Mucosa of gallbladder (tissue), 1 donor: Measurements from ENCODE around the gene SERPINE3. TPM values are rescaled to one million over a fixed set of nuclear protein-coding genes. Genes with fewer than 3 reads are reported as not detected.

Experiments
- DNase-seq: peaks from one replicate; pipeline ENCODE4 v3.0.0-alpha.2; 2020; ENCODE audit warnings: low spot score
- total RNA-seq: library from RNA; stranded (reverse); gene quantifications from one replicate; pipeline ENCODE4 v1.2.1, GENCODE V29; 2021
- donor health status: DM: no; HTN: no; CAD: no.

The SERPINE3 gene
- total RNA-seq, 1 donor from 2014 or later = not detected

DNA sequence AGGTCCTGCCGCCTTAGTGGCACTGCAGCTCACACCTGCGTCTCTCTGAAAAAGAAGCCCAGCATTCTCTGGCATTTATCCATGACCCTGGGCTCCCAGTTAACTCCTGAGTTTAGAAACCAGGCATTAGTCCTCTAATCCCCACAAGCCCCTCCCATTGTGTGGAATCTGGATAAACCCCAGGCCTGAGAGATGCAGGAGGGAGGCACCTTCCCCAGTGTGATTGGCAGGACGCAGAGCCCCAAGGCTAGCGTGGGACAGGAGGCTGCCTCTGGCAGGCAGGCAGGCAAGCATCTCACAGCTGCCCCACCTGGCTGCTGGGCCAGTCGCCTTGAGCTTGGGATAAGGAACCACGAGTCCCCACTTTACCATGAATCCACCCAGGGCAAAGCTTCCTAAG is 11.0 kb upstream of the SERPINE3 start:
- no peak for DNase-seq

- DNase-seq = no peak
These were observed 9.9 kb upstream of the SERPINE3 start for GRCh38 chr13:51329606-51330005.

DNA sequence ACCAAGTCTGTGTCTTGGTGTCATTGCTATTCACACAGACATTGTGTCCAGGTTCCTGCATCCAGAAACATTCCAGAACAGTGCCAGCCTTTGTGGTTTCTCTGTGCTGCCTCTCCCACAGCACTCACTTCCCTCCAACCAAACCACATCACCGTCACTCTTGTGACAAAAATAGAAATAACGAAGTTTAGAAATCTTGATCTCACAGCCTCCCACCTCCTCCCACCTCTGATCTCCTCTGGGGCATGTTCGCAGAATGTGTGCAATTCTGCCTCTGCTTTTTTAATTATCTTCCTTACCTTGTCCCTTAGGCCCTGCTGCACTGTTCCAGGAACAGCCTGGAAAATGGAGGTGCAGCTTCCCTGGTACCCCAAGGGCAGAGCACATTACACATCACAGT is 8.7 kb upstream of the SERPINE3 start:
- DNase-seq = no peak

DNA sequence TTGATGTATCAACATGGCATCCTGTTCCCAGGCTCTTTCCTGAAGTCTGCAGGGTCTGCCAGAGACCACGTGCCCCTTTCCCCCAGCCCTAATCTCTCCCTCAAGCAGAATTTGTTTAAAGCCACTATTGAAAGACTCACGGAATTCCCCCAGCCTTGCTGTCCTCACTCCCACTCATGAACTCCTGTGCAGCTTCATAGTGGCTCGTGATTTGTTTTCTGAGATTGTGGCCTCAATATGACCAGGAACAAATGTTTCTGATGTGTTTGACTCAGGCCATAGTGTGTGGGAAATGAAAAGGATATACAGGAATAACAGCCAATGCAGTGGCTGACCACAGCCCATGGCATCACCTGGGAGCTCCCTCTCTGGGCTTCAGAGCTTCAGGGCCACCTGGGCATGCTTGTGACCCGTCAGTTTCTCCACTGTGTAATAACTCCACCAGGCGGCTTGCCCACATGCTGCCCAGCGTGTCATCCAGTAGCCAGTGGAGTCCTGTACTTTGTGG is 8.1 kb upstream of the SERPINE3 start:
- DNase-seq = no peak

GRCh38 chr13:51332566-51333361 is 6.7 kb upstream of the SERPINE3 start:
- DNase-seq = no peak

GRCh38 chr13:51333421-51333820 is 6.1 kb upstream of the SERPINE3 start:
- DNase-seq = no peak

- DNase-seq = no peak
These were observed 5.7 kb upstream of the SERPINE3 start for GRCh38 chr13:51333826-51334225.

GRCh38 chr13:51336746-51337145 is 2.7 kb upstream of the SERPINE3 start:
- no peak for DNase-seq

DNA sequence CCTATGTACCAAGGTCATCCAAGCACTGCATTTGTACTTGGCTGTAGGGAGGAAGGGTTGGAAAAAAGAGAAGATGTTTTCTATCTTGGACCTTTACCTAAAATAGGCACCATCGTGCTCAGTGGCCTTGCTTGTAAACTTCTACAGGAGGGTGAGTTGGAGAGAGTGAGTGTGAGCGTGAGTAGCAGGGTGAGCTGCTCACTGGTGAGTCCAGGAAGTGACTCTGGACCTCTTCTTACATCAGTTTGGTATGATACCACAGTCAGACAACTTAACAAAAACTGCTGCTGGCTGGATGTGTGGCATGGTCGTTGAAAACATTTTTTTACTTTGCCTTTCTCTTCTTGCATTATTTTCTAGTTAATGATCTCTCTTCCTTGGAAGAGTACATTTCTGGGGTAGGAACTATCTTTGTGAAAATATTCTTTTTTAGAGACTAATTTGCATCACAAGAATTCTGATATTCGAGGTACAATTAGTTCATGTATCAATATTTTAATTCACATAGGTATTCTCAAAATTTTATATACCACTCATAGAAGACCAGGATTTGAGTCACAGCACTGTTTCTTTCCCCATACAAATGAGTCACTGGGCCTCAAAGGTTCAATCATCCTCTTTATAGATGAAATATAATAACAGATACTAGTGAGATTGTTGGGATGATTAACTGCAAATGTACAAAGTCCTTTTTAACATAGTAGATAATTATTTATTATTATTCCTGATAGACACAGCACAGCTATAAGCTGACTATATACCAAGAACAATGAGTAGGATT is 651 bp downstream of the SERPINE3 start:
- no peak for DNase-seq

DNA sequence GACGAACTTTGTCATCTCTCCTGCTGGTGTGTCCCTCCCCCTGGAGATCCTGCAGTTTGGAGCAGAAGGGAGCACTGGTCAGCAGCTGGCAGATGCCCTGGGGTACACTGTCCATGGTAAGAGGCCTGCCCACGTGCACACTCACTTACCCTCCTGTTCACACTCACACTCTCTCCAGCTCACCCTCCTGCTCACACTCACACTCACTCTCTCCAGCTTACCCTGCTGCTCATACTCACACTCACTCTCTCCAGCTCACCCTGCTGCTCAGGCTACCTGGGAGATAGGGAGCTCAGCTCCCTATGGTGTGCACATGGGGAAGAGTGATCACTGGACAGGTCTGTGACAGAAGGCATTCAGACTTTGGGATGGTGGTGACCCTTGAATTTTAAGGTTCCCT is 1.7 kb downstream of the SERPINE3 start:
- no peak for DNase-seq

GRCh38 chr13:51341791-51342190 is 2.3 kb downstream of the SERPINE3 start:
- DNase-seq = no peak

GRCh38 chr13:51342706-51343105 is 3.2 kb downstream of the SERPINE3 start:
- DNase-seq = no peak

- DNase-seq = no peak
These were observed 4.0 kb downstream of the SERPINE3 start for GRCh38 chr13:51343475-51343874.

DNA sequence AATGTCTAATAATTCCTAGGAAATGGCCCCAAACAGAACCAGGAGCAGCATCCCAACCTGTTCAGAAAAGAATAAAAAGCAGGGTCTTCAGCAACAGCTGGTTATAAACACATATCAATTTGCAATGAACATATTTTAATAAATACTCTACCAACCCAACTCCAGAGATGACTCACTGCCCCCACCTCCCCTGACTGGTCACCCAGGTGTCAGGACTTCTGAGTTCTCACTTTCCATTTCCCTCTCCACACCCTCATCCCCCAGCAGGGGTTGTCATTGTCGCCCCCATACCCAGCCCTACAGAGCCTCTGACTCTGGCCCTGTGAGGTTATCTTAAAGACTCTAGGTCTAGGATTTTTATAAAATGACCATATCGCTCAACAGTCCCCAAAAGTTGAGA is 6.9 kb downstream of the SERPINE3 start:
- no peak for DNase-seq

- no peak for DNase-seq
These were observed 7.6 kb downstream of the SERPINE3 start for GRCh38 chr13:51347099-51347498.

GRCh38 chr13:51348069-51348967 is 8.8 kb downstream of the SERPINE3 start:
- DNase-seq = no peak

GRCh38 chr13:51349016-51349415 is 9.5 kb downstream of the SERPINE3 start:
- no peak for DNase-seq

GRCh38 chr13:51355217-51355616 is 15.7 kb downstream of the SERPINE3 start:
- DNase-seq = no peak

DNA sequence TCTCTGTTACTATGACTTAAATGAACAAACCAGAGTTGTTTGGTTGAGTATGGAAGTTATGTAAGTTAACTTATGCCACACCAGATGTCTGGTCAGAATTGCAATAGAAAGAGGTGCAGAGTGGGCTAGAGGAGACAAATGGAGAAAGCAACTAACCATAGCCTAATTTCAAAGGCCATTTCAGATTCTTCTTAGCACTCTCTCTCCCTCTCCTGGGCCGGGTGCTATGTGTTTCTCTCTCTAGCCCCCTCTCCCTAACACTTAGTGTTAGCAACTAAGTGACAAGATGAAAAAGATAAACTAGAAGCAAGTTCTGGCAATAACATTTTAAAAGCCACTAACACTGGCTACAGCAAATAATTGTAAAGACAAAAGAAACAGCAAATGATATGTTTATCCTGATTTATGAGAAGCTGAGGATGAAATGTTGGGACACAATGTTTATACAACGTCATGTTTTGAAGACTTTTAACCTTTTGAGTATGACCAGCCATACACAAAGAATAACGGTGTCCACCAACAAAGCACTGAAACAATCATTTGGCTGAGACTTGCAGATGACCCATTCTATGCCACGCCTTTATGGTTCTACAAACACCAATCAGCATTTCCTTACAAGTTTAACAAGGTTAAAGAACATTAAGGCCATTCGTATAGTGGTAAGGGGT is 18.6 kb downstream of the SERPINE3 start:
- DNase-seq = no peak

DNA sequence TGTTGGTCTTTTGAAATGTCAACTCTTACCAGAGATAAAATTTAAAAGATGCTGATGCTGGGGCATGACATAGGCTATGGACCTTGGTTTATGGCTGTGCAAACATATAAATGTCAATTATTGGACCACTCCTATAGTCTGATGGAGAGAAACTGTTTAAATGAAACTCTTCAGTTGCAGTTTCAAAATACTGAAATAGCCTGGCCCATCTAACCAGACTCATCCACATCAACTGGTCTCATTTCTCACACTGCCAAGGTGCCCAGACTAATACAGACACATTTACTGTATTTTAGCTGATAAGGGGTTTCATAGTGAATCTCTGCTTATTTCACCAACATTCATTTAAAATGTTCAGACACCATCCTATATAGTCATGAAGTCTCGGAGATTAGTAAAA is 19.9 kb downstream of the SERPINE3 start:
- DNase-seq = no peak

DNA sequence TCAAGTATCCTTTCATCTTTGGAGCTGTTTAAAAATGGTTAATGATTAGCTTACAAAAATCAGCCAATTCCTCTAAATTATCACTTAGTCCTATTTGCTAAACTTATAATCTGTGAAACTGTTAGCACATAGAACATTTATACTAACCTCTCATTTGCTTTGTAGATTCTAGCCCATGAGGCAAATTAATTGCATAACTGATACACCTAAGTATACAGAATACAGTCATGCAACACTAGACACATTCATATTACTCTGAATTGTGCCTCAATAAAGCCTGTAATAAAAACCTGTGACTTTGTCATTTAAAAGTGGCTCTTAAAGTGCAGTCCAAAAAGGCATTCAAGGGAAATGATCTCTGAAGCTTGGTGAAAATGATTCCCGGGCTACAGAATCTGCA is 21.0 kb downstream of the SERPINE3 start:
- no peak for DNase-seq
